GM21528 (cell line): Measurements from ENCODE around the gene LRRC28.
"Not testable (repeated sequence)": the region's sequence is repeated elsewhere in the genome, so short reads cannot be mapped to it uniquely, and the experiment has no call there.

Experiments used
- ATAC-seq: cut with Tn5 transposase; IDR thresholded peaks from one replicate; pipeline ENCODE4 v1.9.1; 2021; ENCODE audit warnings: mild to moderate bottlenecking, moderate library complexity; ENCODE audit not compliant: unreplicated experiment, low FRiP score

The LRRC28 gene

GRCh38 chr15:99250857-99251841, at the start of gene LRRC28:
Gene LRRC28 (plus strand): TSS chr15:99251481. CDS start chr15:99255958, 4,477 bp downstream.
- ATAC-seq, result peak; percentile 92

- no peak for ATAC-seq
Observed at GRCh38 chr15:99202176-99202552, 49.1 kb upstream of the LRRC28 start.

- no peak for ATAC-seq
Observed at GRCh38 chr15:99207672-99208071, 43.6 kb upstream of the LRRC28 start.

- no peak for ATAC-seq
Observed at GRCh38 chr15:99209326-99209725, 42.0 kb upstream of the LRRC28 start.

- no peak for ATAC-seq
Observed at GRCh38 chr15:99210334-99210733, 40.9 kb upstream of the LRRC28 start.

- ATAC-seq, result no peak
Observed at GRCh38 chr15:99211926-99212325, 39.4 kb upstream of the LRRC28 start.

GRCh38 chr15:99212406-99212805, 38.9 kb upstream of the LRRC28 start:
- no peak for ATAC-seq

- peak; percentile 68 for ATAC-seq
Observed at GRCh38 chr15:99213187-99213811, 38.0 kb upstream of the LRRC28 start.

GRCh38 chr15:99224372-99225214, 26.7 kb upstream of the LRRC28 start:
- ATAC-seq, result no peak

GRCh38 chr15:99226802-99227201, 24.5 kb upstream of the LRRC28 start:
- no peak for ATAC-seq

GRCh38 chr15:99228120-99228770, 23.0 kb upstream of the LRRC28 start:
- ATAC-seq, result no peak

GRCh38 chr15:99230867-99231266, 20.4 kb upstream of the LRRC28 start:
- ATAC-seq, result no peak

GRCh38 chr15:99232740-99233139, 18.5 kb upstream of the LRRC28 start:
- ATAC-seq, result no peak

- ATAC-seq, result not testable (repeated sequence)
Observed at GRCh38 chr15:99234160-99234559, 17.1 kb upstream of the LRRC28 start.

- ATAC-seq, result no peak
Observed at GRCh38 chr15:99238849-99239248, 12.4 kb upstream of the LRRC28 start.

GRCh38 chr15:99239545-99240198, 11.6 kb upstream of the LRRC28 start:
- peak; percentile 91 for ATAC-seq

- no peak for ATAC-seq
Observed at GRCh38 chr15:99241752-99242151, 9.5 kb upstream of the LRRC28 start.

GRCh38 chr15:99244306-99244705, 7.0 kb upstream of the LRRC28 start:
- ATAC-seq, result no peak

GRCh38 chr15:99247062-99247461, 4.2 kb upstream of the LRRC28 start:
- no peak for ATAC-seq
